Hematopoietic multipotent progenitor cell treated with erythropoietin and hydrocortisone succinate and interleukin-3 and kit ligand, for 15 days (in vitro differentiated cells): ENCODE results near the gene HAGH.

Experiments
- DNase-seq: peaks from one replicate; pipeline ENCODE4 v3.0.0-alpha.2; 2015; ENCODE audit warnings: low spot score

The HAGH gene

DNA sequence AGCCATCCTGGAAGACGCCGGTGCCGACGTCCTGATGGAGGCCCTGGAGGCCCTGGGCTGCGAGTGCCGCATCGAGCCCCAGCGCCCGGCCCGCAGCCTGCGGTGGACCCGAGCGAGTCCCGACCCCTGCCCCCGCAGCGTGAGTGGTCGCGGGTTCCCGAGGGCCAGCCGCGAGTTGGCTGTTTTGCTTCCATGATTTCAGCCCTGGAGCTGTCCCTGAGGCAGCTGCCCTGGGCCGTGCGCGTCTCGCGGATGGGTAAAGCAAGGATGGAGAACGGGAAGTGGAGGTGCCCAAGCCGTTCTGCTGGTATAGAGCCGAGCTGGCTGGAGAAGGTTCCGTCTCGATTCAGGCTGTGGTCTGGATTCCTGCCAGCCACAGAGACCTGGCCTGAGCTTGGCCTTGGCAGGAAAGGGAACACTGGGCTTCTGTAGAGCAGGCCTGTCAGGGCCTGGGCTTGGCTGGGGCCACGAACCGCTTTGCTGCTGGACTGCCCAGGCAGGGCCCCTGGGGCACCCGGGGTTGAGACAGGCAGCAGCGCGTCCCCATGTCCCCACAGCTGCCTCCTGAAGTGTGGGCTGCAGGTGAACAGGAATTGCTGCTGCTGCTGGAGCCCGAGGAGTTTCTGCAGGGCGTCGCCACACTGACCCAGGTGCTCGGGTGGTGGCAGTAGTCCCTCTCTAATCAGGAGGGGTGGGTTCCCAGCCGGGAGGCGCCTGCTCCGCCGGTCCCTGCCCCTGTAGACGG, 52.8 kb downstream of the HAGH start:
- DNase-seq = peak; percentile 17

DNA sequence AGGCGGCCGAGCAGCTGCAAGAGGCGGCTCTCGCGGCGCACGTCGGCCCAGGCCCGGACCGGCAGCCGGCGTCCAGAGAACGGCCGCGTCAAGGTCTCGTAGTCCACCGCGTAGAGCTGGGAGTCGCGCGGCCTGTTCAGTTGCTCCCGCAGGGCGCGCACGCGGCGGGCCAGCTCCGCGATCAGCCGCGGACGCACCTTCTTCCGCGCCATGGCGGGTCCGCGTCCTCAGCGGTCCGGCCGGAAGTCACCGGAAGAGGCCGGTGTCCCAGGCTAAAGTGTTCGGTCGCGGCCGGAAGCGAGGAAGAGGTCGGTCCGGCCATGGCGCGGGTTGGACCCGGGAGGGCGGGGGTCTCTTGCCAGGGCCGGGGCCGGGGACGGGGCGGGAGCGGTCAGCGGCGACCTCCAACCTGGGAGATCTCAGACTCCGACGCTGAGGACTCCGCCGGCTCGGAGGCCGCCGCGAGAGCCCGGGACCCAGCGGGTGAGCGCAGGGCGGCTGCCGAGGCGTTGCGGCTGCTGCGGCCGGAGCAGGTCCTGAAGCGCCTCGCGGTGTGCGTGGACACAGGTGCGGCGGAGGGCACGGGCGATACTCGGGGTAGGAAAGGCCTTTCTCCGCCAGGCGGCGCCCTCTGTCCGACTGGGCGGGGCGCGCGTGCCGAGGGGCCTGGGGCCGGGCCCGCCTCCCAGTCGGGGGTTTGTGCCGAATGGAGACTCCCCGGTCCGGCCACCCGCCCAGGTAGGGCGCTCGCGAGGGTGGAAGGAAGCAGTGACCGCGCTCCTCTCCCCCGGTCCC, 53.5 kb downstream of the HAGH start, which contains the start of gene MRPS34:
Gene MRPS34 (minus strand): TSS at position 227 of the 795 bp plus-strand sequence. CDS start 15 bp downstream, at position 212.
- peak; percentile 83 for DNase-seq

DNA sequence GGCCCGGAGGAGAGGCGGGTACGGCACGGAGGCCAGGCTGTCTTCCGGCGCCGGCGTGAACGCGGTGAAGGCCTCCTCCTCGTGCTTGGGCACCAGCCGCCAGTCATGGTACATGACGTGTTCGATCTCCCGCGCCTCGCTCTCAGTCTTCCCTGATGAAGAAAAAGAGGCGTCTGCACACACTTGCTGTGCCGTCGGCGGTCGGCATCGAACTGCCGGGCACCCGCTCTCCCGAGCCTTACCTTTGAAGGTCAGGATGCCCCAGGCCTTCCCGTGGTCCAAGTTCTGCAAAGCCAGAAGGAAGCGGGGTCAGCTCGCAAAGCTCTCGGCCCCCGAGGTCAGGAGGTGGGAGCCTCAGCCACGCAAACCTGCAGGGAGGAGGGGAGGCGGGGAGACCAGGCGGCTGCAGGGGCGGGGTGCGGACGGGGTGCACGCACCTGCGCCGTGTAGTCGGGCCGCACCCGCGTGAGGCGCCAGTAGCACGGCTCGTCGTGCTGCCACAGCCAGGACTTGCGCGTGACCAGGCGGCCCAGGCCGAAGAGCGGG, 54.2 kb downstream of the HAGH start, which contains the start of gene EME2:
Gene EME2 (plus strand): TSS at position 449 of the 546 bp plus-strand sequence. CDS start 418 bp downstream, outside the sequence.
- peak; percentile 35 for DNase-seq

GRCh38 chr16:1771864-1772361, 54.7 kb downstream of the HAGH start:
- no peak for DNase-seq

DNA sequence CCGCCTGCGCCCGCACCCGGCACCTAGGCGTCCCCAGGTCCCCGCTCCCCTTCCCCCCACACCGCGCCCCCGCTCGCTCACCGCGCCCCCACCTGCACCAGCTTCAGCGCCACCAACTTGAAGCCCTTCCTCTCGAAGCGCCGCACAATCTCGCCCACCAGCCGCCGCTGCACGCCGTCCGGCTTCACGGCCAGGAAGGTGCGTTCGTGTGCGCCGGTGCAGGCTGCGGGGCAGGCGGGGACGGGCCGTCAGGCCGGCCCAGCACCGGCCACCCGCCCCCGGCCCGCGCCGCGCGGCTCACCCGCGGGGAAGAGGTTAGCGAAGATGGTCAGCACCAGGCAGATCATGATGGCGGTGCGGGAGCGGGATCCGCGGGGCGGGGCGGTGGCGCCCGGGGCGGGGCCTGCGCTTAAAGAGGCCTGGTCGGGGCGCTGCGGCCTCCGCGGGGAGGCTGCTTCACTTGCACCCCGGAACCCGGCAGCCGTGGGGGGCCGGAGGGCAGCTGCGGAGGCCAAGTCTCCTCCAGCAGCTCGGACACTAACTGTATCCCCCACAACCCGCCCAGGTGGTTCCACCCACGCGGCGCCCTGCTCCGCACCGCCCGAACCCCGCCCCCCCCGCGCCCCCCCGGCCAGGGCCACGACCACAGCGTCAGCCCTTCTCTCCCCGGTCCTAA, 55.3 kb downstream of the HAGH start, which contains the start of gene NME3:
Gene NME3 (minus strand): TSS at position 356 of the 676 bp plus-strand sequence. CDS start 9 bp downstream, at position 347.
- peak; percentile 61 for DNase-seq

GRCh38 chr16:1770328-1771187, 56.1 kb downstream of the HAGH start:
- DNase-seq = peak; percentile 4

DNA sequence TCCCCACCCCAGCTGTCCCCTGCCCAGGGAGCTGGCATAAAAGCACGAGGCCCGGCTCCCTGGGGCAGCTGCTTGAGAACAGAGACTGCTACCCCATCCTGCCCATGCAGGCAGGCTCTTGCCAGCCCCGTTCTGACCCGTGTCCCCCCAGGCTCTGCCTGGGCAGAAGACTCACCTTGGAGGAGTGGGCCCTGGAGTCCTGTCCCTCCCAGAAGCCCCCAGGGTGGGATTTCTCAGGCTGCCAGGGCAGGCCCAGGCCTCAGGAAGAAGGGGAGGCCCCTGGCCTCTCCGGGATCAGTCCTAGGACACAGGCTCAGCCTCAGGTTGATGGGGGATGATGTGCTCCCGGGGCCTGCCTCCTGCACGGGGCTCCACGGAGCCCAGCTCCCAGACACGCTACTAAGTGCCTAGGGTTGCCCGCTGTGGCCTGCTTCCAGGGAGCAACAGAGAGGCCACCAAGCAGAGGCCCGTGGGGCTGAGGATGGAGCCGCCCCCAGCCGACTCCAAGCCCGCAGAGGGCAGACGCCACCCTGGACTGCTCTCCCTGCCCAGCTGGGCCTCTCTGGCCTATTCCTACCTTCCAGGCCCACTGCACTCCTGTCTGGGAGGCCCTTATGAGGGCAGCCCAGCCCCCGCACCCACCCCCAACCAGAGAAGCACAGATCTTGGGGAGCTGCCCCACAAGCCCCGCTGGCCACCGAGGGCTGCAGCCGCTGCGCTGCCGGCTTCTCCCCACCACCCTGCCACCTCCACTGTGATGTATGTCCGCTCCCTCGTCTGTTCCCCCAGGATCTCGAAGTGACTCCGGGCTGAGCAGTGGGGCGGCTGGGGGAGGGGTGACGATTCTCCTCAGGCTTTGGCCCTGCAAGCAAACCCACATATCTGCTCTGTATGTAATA, 57.0 kb downstream of the HAGH start:
- DNase-seq = no peak

GRCh38 chr16:1768767-1769401, 57.7 kb downstream of the HAGH start:
- DNase-seq = no peak

- no peak for DNase-seq
Observed at GRCh38 chr16:1768061-1768766, 58.4 kb downstream of the HAGH start.

DNA sequence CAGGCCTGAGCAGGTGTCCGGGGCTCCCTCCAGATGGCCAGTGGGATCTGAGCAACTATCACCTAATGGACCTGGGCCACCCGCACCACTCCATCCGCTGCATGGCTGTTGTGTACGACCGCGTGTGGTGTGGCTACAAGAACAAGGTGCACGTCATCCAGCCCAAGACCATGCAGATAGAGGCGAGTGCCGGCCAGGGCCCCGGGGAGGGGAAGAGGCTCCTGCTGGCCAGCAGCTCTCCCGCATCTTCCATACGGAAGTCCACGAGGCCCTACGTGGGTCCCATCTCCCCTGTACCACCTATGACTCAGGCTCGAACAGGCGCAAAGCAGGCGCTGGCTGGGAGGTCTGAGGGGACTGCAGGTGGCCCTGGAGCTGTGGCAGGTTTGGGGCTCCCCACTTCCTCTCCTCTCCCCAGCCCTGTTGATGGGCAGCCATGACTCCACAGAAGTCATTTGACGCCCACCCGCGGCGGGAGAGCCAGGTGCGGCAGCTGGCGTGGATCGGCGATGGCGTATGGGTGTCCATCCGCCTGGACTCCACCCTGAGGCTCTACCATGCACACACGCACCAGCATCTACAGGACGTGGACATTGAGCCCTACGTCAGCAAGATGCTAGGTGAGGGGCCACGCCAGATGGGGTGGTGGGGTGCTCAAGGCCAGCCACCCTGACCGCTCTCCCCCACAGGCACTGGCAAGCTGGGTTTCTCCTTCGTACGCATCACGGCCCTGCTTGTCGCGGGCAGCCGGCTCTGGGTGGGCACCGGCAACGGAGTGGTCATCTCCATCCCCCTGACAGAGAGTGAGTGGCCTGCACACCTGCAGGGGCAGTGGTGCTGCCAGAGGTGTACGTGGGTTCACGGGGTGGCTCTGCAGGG, 59.3 kb downstream of the HAGH start:
- no peak for DNase-seq

- DNase-seq = no peak
Observed at GRCh38 chr16:1766701-1767100, 59.9 kb downstream of the HAGH start.

DNA sequence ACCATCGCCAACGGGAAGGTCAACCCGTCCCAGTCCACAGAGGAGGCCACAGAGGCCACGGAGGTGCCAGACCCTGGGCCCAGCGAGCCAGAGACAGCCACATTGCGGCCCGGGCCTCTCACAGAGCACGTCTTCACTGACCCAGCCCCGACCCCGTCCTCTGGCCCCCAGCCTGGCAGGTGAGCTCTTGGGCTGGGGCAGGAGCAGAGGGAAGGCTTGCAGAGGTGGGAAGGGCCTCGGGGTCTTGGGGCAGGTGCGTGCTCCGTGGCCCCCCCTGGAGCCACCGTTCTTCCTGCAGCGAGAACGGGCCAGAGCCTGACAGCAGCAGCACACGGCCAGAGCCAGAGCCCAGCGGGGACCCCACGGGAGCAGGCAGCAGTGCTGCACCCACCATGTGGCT, 60.4 kb downstream of the HAGH start:
- DNase-seq = no peak

GRCh38 chr16:1765826-1766225, 60.8 kb downstream of the HAGH start:
- DNase-seq = no peak

- DNase-seq = no peak
Observed at GRCh38 chr16:1764971-1765370, 61.7 kb downstream of the HAGH start.

GRCh38 chr16:1763521-1764511, 62.8 kb downstream of the HAGH start:
- no peak for DNase-seq

GRCh38 chr16:1762879-1763520, 63.6 kb downstream of the HAGH start:
- DNase-seq = peak; percentile 10
